Upper lobe of left lung (tissue), 4 donors: Measurements from ENCODE around the gene MAP3K13.
"Not testable (repeated sequence)": the region's sequence is repeated elsewhere in the genome, so short reads cannot be mapped to it uniquely, and the experiment has no call there.

Source experiments
- CTCF ChIP-seq, 6 experiments: fragments of 450-650 bp in 4 of 6; fragments of 200-600 bp in 2 of 6; sonication (generic) in 2 of 6; IDR thresholded peaks; one replicate each; pipeline ENCODE4 v1.5.1; 2016 to 2019; ENCODE audit warnings: antibody characterized with exemption in 6 of 6
- EP300 ChIP-seq, 4 donors: sonication (generic); formaldehyde crosslinking; IDR thresholded peaks; one replicate each; pipeline ENCODE4 v1.5.1; 2017; ENCODE audit warnings: antibody characterized with exemption in 4 of 4, control low read depth in 2 of 4
- POLR2A ChIP-seq, 4 donors: fragments of 450-650 bp; IDR thresholded peaks; one replicate each; pipeline ENCODE4 v1.5.1; 2016 to 2017; ENCODE audit warnings: antibody characterized with exemption in 4 of 4, mild to moderate bottlenecking in 2 of 4

- not testable (repeated sequence) for TF ChIP-seq POLR2A, EP300, CTCF (IDR thresholded peaks at IDR 0.05)
These were observed 103.2 kb downstream of the MAP3K13 start for GRCh38 chr3:185466123-185466522.
